Globus pallidus (tissue), 1 donor: ENCODE results near the gene BATF.
A peak's percentile ranks its signal among the peaks of the same experiment; 100 is the strongest.

Source experiments
- DNase-seq: peaks from one replicate; pipeline ENCODE4 v3.0.0-alpha.2; 2015; ENCODE audit warnings: low spot score

The BATF gene

DNA sequence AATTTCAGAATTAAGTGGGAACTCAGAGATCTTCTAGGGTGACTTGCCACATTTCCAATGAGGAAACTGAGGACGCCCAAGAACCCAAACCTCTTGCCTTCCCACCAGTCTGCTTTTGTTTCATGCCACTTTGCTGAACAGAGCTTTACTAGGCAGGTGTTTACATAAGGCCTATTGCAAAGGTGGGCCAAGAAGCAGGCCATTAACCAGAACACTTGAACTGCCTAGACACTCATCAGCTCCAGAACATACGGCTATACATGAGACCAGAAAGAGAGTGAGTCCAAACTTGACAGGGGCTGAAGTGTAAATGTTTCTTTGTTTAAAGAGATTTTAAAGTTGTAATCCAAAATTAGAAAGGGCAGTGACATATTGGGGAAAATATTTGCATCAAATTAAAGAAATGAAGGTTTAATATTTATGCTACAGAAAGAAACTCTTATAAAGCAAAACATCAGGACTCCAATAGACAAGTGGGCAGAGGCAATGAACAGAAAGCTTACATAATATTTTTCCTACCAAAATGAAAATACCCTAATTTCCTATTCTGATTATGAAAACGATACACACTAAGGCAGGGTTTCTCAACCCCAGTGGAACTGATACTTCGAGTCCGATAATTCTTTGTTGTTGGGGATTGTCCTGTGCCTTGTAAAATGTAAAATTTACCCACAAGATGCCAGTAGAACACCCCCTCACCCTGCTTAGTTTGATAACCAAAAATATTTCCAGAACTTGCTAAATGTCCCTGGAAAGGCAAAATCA, 11.7 kb downstream of the BATF start:
- no peak for DNase-seq

DNA sequence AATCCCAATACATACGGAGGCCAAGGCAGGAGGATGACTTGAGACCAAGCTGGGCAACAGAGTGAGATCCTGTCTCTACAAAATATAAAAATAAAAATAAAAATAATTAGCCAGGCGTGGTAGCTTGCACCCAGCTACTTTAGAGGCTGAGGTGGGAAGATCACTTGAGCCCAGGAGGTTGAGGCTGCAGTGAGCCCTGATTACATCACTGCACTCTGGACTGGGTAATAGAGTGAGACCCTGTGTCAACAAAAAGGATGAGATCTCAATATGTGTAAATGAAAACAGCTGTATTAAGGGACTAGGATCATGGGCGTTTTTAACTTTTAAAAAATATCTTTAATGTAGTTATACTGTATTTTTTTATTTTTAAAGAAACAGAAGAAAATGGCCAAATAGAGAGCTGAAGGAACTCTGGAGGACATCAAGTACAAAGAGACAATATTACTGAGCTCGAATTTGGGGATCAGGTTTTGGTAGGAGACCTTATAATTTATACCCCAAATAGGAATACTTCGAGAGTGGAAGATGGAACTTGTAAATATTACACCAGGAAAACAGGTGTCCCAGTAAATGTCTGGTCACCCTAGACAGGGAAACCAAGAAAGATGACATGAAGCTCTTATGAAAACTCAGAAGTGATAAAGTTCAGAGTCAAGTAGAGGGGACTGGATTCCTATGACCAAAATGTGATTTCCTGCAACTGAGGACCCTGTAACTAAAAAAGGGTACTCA, 13.1 kb downstream of the BATF start:
- DNase-seq = no peak

DNA sequence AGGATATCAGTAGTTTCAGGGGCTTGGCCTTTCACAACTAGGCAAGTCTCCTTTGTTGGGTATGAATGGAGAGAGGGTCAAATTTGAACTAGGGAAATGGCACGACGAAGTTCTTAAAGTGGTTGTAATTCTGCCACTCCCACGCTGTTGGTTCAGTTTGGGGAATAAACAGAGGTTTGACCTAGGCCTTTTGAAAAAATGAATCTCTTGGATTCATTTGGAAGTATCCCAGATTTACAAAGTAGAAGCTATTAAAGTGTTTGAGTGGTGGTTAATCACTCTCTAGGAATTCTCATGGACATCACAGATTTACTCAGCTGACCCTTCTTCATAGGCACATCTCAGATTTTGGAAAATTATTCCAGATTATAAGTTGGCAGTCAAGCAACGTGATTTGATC, 14.8 kb downstream of the BATF start:
- no peak for DNase-seq

DNA sequence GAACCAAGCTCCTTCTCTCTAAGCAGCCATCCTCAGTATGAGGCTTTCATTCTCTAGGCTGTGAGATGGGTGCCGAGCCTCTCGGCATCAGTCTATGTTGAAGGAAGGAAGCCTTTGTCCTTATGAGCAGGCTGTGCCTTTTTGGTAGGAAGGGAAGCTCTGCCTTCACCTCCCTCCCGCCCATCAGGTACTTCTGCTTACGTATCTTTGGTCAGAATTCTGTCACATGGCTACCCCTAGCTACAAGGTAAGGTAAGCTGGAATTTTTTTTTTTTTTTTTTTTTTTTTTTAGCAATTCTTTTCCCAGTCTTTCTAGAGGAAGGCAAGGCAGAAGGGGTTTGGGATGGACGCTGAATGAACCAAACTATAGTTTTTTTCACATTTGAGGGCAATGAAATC, 16.9 kb downstream of the BATF start:
- no peak for DNase-seq

DNA sequence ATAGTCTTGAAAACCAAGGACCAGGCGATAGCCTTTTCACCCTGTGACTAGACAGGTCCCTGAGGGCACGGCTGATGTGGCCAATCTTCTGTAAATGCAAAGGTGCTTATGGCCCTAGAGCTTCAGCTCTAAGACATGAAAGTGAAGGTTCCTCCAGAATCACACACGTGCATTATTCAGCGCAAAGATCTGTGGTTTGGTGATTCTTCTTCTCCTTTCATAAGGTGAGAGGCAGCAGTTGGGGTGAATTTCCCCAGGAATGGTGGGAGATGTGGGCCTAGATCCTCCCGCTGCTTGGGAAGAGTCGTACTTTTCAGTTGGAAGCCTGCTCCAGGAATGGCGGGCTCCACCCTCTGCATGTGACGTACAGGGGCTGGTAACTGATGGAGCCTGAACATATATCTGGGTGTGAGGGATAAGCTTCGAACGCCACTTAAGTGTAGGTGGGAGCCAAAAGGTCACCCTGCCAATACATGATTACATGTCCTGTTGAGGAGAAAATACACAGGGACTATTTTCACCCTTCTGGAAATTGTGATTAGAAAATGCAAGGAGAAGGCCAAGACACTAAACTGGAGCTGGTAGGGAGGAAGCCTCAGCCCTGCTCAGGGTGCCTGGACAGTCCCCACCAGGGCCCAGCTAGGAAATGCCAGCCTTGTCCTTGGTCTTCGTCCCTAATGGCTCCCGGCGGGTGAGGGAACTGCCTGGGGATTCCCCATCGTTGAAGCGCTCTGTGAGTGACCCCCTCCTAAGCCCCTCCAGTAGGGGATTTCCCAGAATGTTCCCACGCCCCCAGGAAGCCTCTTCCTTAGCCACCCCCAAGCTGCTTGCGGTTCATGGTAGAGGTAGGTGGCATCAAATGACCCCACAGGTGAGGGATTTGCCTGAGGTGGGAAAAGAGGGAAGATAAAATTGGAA, 17.6 kb downstream of the BATF start:
- DNase-seq = no peak

DNA sequence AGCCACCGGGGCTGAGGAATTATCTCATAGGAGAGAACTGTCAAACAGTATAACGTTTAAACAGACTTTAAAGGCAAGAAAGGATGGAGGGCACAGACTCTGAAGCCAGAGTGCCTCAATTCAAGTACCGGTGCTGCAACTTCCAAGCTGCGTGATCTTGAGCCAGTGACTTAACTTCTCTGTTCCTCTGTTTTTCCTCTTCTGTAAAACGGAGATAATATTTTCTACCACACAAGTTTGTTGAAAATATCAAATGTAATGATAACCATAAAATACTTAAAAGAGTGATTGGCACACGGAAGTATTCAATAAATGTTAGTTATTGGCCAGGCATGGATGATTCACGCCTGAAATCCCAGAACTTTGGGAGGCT, 18.2 kb downstream of the BATF start:
- DNase-seq = no peak

DNA sequence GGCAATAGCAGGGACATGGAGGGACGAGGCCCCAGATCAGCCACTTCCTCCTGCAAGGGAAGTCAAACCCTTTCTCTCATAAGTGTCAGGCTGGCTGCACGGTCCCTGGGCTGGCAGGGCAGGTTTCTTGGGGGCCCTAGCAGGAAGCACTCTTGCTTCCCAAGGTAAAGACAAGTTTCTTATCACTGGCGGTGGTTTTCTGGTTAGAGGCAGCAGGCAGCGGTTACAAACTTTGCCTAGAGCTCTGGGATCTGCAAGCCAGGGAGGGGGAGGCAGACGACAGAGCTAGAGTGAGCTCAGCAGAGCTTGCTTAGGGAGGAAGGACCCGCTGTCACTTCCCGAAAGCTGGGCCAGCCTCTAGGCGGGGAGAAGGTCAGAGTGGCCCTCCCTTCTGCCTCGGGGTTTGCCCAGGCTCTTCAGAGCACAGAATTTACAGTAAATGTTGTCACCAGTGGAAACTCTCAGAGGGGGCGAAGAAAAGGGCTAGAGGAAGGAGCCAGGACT, 20.4 kb downstream of the BATF start:
- peak; percentile 46 for DNase-seq

DNA sequence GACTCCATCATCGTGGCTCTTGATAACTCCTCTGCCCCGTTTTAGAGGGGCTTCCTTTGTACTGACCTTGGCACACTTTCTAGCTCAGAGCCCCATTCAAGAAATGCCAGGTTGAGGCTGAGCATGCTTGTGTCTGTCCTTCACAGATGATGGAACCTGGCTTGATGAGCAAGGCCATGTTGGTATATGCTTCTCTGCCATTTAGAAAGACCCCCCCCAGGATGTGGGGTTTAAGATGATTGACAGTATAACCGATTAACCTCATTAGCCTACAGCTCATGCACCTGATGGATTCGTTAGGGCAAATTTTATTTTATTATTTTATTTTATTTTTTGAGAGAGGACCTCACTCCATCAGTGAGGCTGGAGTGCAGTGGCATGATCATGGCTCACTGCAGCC, 21.0 kb downstream of the BATF start:
- DNase-seq = no peak

DNA sequence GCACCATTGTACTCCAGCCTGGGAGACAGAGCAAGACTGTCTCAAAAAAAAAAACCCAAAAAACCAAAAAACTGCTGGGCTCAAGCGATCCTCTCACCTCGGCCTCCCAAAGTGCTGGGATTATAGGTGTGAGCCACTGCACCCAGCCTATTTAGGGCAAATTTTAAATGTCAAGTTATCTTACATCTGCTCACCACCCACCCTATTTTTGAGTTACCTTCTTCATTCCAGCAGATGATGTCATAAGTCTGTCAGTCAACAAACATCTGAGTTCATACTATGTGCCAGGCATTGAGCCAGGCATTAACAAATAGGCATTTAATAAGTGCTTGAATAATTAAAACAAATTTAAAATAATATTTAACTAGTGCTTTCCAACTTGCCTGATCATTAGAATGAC, 21.5 kb downstream of the BATF start:
- DNase-seq = no peak

DNA sequence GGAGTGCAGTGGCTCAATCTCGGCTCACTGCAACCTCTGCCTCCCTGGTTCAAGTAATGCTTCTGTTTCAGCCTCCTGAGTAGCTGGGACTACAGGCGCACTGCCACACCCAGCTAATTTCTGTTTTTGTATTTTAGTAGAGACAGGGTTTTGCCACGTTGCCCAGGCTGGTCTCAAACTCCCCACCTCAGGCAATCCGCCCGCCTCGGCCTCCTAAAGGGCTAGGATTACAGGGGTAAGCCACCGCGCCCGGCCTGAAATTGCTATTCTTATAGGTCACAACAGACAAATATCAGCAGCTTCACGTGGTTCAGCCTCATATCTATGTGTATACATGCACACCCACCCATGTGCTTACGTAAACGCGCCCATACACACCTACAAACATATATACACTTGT, 23.6 kb downstream of the BATF start:
- no peak for DNase-seq

DNA sequence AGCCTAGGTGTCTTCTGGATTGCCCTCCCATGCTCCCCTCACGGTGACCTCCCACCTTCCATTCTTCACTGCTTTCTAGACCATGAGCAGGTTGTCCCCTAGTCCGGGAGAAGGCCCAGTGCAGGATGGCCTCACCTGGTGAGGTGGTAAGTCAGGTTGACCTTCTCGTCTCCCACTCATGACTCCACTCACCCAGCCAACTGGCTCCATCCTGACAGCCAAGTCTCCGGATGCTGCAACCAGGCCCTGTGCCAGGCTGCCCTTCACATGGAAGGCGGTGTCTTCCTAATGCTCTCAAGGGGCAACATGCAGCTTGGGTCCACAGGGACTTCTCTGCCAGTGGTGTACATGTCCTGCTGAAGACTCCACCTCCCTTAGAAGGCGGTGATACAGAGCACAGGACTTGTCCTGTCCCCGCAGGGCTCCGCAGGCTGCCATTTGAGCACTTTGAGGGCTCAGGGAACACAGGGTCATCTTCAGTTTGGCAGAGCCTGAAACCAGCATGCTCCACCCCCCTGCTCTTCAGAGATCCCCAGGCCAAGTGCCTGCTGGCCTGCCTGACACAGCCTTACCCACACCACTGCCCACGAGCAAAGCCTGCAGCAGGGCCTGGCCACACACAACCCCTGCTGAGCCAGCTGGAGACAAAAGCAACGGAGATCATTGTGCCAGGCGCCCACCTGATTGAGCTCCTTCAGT, 25.4 kb downstream of the BATF start:
- no peak for DNase-seq

DNA sequence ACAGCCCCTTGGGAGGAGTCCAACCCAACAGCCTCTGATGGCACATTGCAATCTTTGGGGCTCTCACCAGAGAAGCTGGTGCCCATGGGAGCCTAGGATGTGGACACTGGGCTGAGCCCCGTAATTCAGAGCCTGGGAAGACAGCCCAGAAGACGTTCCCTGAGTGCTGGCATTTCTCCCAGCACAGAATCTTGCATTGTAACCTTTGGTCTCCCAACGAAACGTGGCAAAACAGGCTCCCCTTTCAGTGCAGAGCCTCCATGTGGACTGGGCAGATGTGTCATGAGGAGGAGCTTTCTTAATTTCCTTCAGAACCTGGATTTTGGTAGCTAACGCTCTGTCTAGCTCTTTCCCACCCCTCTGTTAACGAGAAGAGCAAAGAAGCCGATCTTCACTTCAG, 26.3 kb downstream of the BATF start:
- DNase-seq = no peak

DNA sequence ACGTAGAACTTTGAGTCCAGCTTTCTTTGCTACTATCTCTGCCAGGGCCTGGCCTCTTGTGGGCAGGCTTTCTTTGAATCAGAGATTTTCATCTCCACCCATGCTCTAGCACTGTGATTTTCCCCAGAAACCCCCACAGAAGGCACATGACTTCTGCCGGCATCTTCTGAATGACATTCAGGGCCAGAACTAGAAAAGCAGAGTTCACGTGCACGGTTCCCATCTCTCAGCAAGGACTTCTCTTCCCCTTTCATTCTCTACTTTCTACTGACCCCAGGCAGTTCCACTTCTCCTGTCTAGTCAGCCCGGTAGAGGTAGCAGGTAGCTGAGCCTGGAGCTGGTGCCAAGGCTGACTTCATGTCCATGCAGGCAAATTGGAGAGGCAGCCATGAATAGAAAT, 26.9 kb downstream of the BATF start:
- DNase-seq = no peak

DNA sequence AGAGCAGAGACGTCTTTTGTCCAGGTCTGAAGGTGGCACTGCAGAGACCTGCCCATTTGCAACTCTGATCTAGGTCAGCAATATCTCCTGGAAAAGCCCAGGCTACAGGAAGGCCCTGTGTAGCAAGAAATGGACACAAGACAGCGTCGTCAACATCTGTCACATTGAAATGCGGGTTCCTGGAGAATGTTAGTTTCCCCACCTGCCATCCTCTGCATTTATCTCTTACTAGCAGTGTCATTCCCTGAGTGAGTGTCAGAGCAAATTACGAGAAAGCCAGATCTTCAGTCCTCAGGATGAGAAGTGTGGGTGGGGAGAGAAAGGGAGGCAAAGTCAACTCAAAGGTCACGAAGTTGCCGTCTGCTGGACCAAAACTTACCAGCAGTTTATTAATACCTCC, 28.8 kb downstream of the BATF start:
- DNase-seq = no peak

DNA sequence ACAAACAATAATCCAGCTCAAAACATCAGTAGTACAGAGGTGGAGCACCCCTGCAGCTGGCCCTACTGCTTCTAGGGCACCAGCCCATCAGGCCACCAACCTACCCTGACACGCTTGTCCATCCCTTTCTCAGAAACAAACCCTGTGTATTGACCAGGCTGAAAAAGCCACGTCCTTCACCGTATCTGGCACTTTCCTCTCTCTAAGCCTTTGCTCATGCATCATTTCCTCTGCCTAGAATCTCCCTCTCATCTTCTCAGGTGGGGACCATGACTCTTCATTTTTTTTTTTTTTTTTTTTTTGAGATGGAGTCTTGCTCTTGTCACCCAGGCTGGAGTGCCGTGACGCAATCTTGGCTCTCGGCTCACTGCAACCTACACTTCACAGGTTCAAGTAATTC, 30.9 kb downstream of the BATF start:
- no peak for DNase-seq

DNA sequence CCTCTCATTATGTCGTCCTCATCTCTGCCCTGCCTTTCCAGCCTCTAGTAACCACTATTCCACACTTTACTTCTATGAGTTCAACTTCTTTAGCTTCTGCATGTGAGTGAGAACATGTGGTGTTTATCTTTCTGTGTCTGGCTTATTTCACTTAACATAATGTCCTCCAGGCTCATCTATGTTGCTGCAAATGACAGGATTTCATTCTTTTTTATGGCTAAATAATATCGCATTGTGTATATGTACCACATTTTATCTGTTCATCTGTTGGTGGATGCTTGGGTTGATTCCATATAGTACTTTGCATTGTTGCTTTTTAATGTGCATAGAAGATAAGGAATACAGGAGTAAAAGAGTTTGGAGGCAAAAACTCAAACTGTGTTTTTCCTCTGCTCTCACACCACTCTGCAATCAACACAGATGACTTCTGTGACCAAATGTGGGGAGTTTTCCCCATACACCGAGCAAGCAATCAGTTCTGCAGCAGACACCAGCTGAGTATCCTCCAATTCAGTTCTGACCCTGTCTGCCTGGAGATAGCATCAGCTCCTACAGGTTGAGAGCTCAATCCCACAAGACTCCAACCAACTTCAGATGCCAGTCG, 31.6 kb downstream of the BATF start:
- DNase-seq = no peak

DNA sequence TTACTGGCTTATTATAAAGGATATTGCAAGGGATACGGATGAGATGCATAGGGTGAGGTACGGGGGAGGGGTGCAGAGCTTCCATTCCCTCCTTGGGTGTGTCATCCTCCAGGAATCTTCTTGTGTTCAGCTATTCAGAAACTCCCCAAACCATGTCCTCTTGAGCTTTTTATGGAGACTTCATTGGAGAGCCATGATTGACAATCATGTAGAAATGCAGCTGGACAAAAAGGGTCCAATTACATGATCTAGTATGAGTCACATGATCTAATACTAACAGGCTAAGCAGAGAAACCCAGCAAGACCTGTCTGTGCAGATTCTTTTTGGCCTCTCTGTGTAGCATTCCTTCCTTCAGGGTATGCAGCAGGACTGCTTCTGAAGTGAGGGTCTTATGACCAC, 32.2 kb downstream of the BATF start:
- no peak for DNase-seq

DNA sequence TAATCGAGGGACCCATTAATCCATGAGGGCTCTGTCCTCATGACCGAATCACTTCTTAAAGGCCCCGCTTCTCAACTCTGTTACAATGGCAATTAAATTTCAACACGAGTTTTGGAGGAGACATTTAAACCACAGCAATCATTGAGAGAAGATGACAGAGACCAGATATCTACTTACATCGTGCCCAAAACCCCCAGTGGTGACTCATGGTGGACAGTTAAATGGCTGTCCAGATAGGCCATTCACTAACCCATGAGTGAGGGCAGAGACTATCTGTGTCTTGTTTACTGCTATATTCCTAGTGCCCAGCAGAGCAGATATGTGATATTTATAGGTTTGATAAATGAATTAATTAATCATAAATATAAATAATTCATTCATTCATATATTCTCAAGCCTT, 36.2 kb downstream of the BATF start:
- no peak for DNase-seq

DNA sequence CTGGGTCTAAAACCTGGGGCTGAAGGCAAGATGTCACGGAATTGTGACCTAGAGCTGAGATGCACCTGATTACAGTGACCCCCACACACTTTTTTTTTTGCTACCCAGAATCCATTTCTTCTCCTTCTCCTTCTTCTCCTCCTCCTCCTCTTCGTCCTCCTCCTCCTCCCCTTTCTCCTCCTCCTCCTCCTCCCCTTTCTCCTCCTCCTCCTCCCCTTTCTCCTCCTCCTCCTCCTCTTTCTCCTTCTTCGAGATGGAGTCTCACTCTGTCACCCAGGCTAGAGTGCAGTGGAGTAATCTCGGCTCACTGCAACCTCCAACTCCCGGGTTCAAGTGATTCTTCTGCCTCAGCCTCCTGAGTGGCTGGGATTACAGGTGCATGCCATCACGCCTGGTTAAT, 36.8 kb downstream of the BATF start:
- DNase-seq = no peak

DNA sequence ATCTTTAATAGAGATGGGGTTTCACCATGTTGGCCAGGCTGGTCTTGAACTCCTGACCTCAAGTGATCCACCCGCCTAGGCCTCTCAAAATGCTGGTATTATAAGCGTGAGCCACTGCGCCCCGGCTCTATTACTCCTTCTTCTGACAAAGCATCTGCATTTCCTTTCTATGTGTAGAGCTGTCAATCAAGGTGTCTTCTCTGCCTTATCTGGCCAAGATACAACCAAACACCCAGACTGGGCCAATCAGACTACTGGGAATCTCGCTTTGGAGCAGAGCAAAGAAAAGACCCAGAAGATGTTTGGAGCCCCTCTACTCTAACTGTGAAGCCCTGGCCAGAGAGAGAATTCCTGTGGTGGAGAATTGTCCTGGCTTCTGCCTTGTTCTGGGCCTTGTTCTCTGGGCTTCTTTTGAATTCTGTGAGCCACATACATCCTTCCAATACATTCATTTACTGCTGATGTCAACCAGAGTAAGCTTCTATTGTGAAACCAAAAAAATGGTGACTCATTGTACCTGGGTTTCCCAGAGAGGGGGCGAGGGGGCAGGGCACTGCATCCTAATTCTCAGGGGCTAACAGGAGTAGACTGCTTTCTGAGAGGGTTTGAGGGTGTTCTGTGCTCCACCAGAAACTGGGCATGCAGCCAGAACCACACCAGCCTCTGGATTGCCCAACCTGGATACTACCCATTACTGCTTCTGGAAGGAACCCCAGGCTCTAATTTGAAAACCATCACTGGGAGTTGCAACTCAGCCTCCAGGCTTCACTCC, 37.4 kb downstream of the BATF start:
- DNase-seq = no peak

DNA sequence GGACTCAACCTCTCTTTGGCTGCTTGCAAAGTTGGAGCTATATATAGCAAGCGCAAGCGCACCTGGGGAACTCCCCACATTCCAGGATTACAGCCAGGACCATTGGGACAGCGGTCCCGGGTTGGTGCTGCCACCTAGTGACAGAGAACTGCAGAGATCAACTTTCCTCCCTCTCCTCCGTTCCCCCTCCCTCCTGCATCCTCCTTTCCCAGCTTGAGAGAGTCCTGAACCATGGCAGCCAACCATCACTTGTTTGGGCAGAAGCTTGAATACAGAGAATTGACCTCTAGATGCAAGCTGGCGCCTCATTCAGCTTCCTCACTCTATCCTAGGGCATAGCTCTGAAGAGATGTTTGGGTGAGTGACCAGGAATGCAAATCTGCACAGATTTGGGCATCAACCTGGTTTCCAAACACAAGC, 38.8 kb downstream of the BATF start:
- DNase-seq = peak; percentile 25
